Mesendoderm (in vitro differentiated cells): ENCODE results near the gene CASP9.
"Not testable (repeated sequence)": the region's sequence is repeated elsewhere in the genome, so short reads cannot be mapped to it uniquely, and the experiment has no call there.

ENCODE experiments used
- DNase-seq: peaks from one replicate; pipeline ENCODE4 v3.0.0; 2013
- H2AK5ac ChIP-seq: 2 replicates; pipeline ENCODE4 v1.6.1; 2013; ENCODE audit warnings: low read length, inconsistent platforms
- H2BK120ac ChIP-seq: 2 replicates; pipeline ENCODE4 v1.6.1; 2013; ENCODE audit warnings: low read depth, mild to moderate bottlenecking, low read length, moderate library complexity, mixed read lengths
- H2BK15ac ChIP-seq: replicated peaks from 2 replicates; pipeline ENCODE4 v1.6.1; 2013; ENCODE audit warnings: low read depth, mild to moderate bottlenecking, moderate library complexity
- H2BK5ac ChIP-seq: 2 replicates; pipeline ENCODE4 v1.6.1; 2013; ENCODE audit warnings: low read length, inconsistent platforms
- H3K18ac ChIP-seq: 2 replicates; pipeline ENCODE4 v1.6.1; 2013; ENCODE audit warnings: mild to moderate bottlenecking, low read length, mixed read lengths
- H3K23ac ChIP-seq: one replicate; pipeline ENCODE4 v1.6.1; 2013; ENCODE audit warnings: low read length
- H3K27ac ChIP-seq: 2 replicates; pipeline ENCODE4 v1.5.1; 2013; ENCODE audit warnings: low read depth, mild to moderate bottlenecking, inconsistent platforms, low read length, moderate library complexity
- H3K27me3 ChIP-seq: 2 replicates; pipeline ENCODE4 v1.6.1; 2013; ENCODE audit warnings: low read length, control low read depth, mild to moderate bottlenecking, inconsistent platforms; ENCODE audit not compliant: insufficient read depth, poor library complexity
- H3K36me3 ChIP-seq: 2 replicates; pipeline ENCODE4 v1.6.1; 2013; ENCODE audit warnings: low read length, inconsistent platforms; ENCODE audit not compliant: control insufficient read depth, insufficient read depth
- H3K4ac ChIP-seq: one replicate; pipeline ENCODE4 v1.6.1; 2013; ENCODE audit warnings: low read depth, mild to moderate bottlenecking, low read length, moderate library complexity
- H3K4me1 ChIP-seq: 2 replicates; pipeline ENCODE4 v1.6.1; 2013; ENCODE audit warnings: low read depth, low read length, inconsistent platforms; ENCODE audit not compliant: control insufficient read depth
- H3K4me2 ChIP-seq: 2 replicates; pipeline ENCODE4 v1.6.1; 2013; ENCODE audit warnings: low read length
- H3K4me3 ChIP-seq: 2 replicates; pipeline ENCODE4 v1.5.1; 2013; ENCODE audit warnings: mild to moderate bottlenecking, low read length
- H3K56ac ChIP-seq: one replicate; pipeline ENCODE4 v1.6.1; 2013; ENCODE audit warnings: low read length
- H3K79me1 ChIP-seq: 2 replicates; pipeline ENCODE4 v1.6.1; 2013; ENCODE audit warnings: low read length, inconsistent platforms
- H3K79me2 ChIP-seq: 2 replicates; pipeline ENCODE4 v1.6.1; 2013; ENCODE audit warnings: mild to moderate bottlenecking, low read length; ENCODE audit not compliant: control insufficient read depth, insufficient read depth
- H3K9ac ChIP-seq: 2 replicates; pipeline ENCODE4 v1.6.1; 2013; ENCODE audit warnings: low read length, inconsistent platforms
- H4K5ac ChIP-seq: one replicate; pipeline ENCODE4 v1.6.1; 2013; ENCODE audit warnings: low read length
- H4K8ac ChIP-seq: one replicate; pipeline ENCODE4 v1.6.1; 2013; ENCODE audit warnings: low read depth, mild to moderate bottlenecking, control low read depth, low read length, moderate library complexity
- WGBS: extraction: QIAGEN DNeasy Blood & Tissue Kit; methylation state at CpG from one replicate; pipeline ENCODE4 v1.1.7; 2013; ENCODE audit warnings: low lambda C conversion rate, missing lambda C conversion rate; ENCODE audit not compliant: insufficient coverage; ENCODE audit errors: extremely low coverage; 5-methylcytosine and 5-hydroxymethylcytosine counted together

CASP9 gene

DNA sequence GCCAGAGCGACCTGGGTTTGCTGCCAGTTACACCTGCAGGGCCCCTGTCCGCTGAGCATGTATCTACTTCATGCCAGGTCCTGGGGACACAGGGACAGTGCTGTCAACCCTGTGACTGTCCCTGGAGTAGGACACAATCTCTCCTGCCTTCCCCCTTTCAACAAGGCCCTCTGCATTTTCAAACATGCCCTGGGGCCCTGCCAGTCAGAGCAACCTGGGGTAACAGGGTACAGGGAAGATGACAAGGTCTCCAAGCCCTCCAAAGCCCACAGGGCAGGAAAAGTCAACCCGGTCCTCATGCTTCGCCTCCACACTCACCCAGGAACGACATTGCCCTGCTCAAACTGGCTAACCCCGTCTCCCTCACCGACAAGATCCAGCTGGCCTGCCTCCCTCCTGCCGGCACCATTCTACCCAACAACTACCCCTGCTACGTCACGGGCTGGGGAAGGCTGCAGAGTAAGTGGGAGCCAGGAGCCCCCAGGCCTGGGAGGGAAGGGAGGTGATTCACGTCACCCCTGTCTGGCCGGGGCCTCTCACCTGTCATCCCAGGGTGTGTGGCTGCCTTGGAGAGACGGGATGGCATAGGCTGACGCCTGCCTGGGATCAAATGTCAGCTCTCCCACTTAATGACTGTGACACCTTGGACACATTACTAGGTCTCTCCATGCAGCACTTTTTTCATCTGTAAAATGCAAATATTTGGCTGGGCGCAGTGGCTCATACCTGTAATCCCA is 60.8 kb downstream of the CASP9 start:
- not testable (repeated sequence) for H2BK15ac ChIP-seq, H3K79me1 ChIP-seq, H3K27me3 ChIP-seq, H3K9ac ChIP-seq, H3K23ac ChIP-seq, H3K36me3 ChIP-seq, H3K4me2 ChIP-seq, H2BK5ac ChIP-seq, H2BK120ac ChIP-seq, H2AK5ac ChIP-seq, H3K4me3 ChIP-seq, H4K8ac ChIP-seq, H3K79me2 ChIP-seq, DNase-seq, H3K4me1 ChIP-seq, H3K4ac ChIP-seq, H4K5ac ChIP-seq, H3K56ac ChIP-seq, H3K18ac ChIP-seq, H3K27ac ChIP-seq
- no CpG with 5 or more reads among the region's 15 CpGs for WGBS

DNA sequence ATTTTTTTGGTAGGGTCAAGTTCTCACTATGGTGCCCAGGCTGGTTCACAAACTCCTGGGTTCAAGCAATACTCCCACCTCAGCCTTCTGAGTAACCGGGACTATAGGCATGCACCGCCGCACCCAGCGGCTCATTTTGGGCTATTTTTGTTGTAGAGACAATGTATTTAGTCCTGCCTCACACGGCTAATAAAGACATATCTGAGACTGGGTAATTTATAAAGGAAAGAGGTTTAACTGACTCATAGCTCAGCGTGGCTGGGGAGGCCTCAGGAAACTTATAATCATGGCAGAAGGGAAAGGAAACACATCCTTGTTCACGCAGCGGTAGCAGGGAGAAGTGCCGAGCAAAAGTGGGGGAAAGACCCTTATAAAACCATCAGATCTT is 63.3 kb downstream of the CASP9 start:
- Histone ChIP-seq H3K4me1 (no peaks in the 10 kb centered on the region), H3K27ac (no peak overlapping the region), H3K27me3 (no peaks in the 10 kb centered on the region), H3K79me2 (no peaks in the 10 kb centered on the region), H3K36me3 (no peaks in the 10 kb centered on the region), H3K4ac (no peak overlapping the region), H3K18ac (no peak overlapping the region), H4K8ac (no peak overlapping the region), H3K56ac (no peak overlapping the region), H3K4me3 (no peak overlapping the region), H2BK120ac (no peak overlapping the region), H3K4me2 (no peak overlapping the region), H3K79me1 (no peaks in the 10 kb centered on the region), H4K5ac (no peak overlapping the region), H2AK5ac (no peak overlapping the region), H2BK15ac (no peak overlapping the region), H2BK5ac (no peak overlapping the region), H3K23ac (no peak overlapping the region), H3K9ac (no peak overlapping the region)
- WGBS: no CpG with 5 or more reads among the region's 9 CpGs
- no peak for DNase-seq

DNA sequence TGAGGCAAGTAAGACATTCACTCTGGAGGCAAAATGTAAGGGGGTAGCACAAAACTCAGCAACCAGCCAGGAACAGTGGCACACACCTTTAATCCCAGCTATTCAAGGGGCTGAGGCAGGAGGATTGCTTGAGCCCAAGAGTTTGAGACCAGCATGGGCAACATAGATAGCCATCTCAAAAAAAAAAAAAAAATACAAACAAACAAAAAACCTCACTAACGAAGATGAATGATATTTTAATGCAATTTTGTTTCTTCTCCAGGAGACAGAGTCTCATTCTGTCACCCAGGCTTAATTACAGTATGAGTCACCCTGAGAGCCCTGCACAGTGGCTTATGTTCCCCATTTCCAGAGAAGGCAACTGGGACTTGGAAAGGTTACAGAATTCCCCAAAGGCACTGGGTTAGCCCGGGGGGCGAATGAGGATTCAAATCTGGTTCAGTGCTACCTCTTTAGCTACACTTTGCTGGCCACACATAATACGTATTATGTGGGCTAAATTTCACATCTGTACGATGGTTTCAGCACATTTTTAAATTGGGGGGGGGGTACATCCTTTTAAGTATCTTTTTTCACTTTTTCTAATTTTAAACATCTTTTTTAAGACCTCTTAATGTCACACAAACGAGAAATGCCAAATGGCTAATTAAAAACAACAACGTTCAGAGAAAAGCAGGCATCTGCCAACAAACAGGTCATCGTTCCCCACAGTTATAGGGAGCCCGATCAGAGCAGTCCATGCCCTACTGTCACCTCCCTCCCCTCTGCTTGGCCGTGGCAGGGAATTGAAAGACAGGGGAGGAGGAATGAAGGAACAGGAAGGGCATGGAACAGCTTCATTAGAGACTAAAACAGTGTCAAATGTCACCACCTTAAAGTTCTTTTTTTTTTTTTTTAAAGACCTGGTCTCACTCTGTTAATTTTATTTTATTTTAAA is 64.0 kb downstream of the CASP9 start:
- no peak overlapping the region for H3K18ac ChIP-seq
- H4K8ac ChIP-seq: no peak overlapping the region
- DNase-seq: no peak
- H3K56ac ChIP-seq: no peak overlapping the region
- no CpG with 5 or more reads among the region's 10 CpGs for WGBS
- no peak overlapping the region for H3K4me2 ChIP-seq
- H3K79me1 ChIP-seq: no peaks in the 10 kb centered on the region
- no peak overlapping the region for H3K27ac ChIP-seq
- no peak overlapping the region for H3K4me3 ChIP-seq
- no peak overlapping the region for H2BK120ac ChIP-seq
- H3K23ac ChIP-seq: no peak overlapping the region
- H4K5ac ChIP-seq: no peak overlapping the region
- H3K36me3 ChIP-seq: no peaks in the 10 kb centered on the region
- no peak overlapping the region for H2AK5ac ChIP-seq
- H3K27me3 ChIP-seq: no peaks in the 10 kb centered on the region
- no peak overlapping the region for H3K9ac ChIP-seq
- H3K4me1 ChIP-seq: no peaks in the 10 kb centered on the region
- no peaks in the 10 kb centered on the region for H3K79me2 ChIP-seq
- no peak overlapping the region for H3K4ac ChIP-seq
- no peak overlapping the region for H2BK15ac ChIP-seq
- H2BK5ac ChIP-seq: no peak overlapping the region

DNA sequence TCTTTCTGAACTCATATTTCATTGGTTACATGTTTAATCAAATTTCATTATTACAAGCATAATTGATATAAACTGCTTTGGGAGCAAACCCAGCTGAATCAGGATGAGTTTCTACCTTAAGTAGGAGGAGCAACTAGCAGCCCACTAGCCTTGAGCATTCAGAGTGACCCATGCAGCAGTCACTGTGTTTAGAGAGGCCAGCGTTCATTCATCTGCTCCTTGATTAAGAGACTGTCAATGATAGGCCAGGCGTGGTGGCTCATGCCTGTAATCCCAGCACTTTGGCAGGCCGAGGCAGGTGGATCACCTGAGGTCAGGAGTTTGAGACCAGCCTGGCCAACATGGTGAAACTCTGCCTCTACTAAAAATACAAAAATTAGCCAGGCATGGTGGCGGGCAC is 65.6 kb downstream of the CASP9 start:
- H3K56ac ChIP-seq, H2BK15ac ChIP-seq, H4K8ac ChIP-seq, H3K27me3 ChIP-seq, H2BK120ac ChIP-seq, H3K79me2 ChIP-seq, H2AK5ac ChIP-seq, H3K18ac ChIP-seq, H4K5ac ChIP-seq, H3K4ac ChIP-seq, H3K4me1 ChIP-seq, H3K4me3 ChIP-seq, H3K4me2 ChIP-seq, H3K9ac ChIP-seq, H3K79me1 ChIP-seq, H3K36me3 ChIP-seq, DNase-seq, H3K23ac ChIP-seq, H2BK5ac ChIP-seq, H3K27ac ChIP-seq: not testable (repeated sequence)
- no CpG with 5 or more reads among the region's 4 CpGs for WGBS

DNA sequence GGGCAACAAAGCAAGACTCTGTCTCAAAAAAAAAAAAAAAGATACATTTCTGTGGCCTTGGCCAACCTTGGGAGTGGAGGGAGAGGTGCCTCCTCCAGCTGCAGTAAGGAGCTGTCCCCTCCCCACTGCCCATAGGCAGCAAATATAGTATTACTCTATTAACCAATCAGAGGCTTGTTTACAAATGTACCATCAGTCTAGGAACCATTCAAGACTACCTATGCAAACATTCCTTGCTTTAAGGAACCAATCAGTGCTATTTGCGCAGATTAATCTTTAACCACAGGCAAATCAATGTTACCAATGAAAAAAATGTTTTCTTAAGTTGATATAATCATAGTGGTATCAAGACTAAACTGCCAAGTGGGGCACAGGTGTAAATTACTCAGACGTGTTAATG is 66.4 kb downstream of the CASP9 start:
- 100% methylated on average over 1 of the region's 2 CpGs for WGBS
- no peak overlapping the region for H2BK120ac ChIP-seq
- H3K27ac ChIP-seq: no peak overlapping the region
- H3K56ac ChIP-seq: no peak overlapping the region
- H3K4me2 ChIP-seq: no peak overlapping the region
- H3K36me3 ChIP-seq: no peaks in the 10 kb centered on the region
- no peak overlapping the region for H2AK5ac ChIP-seq
- H3K79me1 ChIP-seq: no peaks in the 10 kb centered on the region
- H3K4me1 ChIP-seq: no peaks in the 10 kb centered on the region
- H2BK15ac ChIP-seq: no peak overlapping the region
- H4K5ac ChIP-seq: no peak overlapping the region
- no peak overlapping the region for H4K8ac ChIP-seq
- H3K4me3 ChIP-seq: no peak overlapping the region
- no peak overlapping the region for H2BK5ac ChIP-seq
- H3K79me2 ChIP-seq: no peaks in the 10 kb centered on the region
- no peak overlapping the region for H3K4ac ChIP-seq
- no peak overlapping the region for H3K23ac ChIP-seq
- no peak overlapping the region for H3K9ac ChIP-seq
- no peaks in the 10 kb centered on the region for H3K27me3 ChIP-seq
- no peak for DNase-seq
- no peak overlapping the region for H3K18ac ChIP-seq
